Esophagus muscularis mucosa (tissue), 4 donors: ENCODE measurements around the gene ARHGDIA. TPM values are rescaled to one million over a fixed set of nuclear protein-coding genes. Genes with fewer than 3 reads are reported as not detected.

Source experiments
- DNase-seq: peaks from one replicate; pipeline ENCODE4 v3.0.0-alpha.2; 2017; ENCODE audit errors: extremely low spot score
- H3K27ac ChIP-seq, 4 donors: fragments of 200-600 bp; sonication (generic); replicated peaks in 1 of 4; 1 replicate in 3 of 4; 2 replicates in 1 of 4; pipeline ENCODE4 v1.5.1; 2016 to 2019; ENCODE audit warnings: mild to moderate bottlenecking in 1 of 4
- H3K27me3 ChIP-seq, 4 donors: fragments of 200-600 bp; sonication (generic); one replicate each; pipeline versions ENCODE4 v1.5.1 to v1.6.0; 2016 to 2019
- H3K36me3 ChIP-seq, 4 donors: fragments of 200-600 bp; sonication (generic); one replicate each; pipeline ENCODE4 v1.5.1; 2016 to 2019
- H3K4me1 ChIP-seq, 4 donors: fragments of 200-600 bp; sonication (generic); one replicate each; pipeline ENCODE4 v1.5.1; 2016 to 2019
- H3K4me3 ChIP-seq, 4 donors: fragments of 200-600 bp; sonication (generic); 1 replicate in 2 of 4; 2 replicates in 2 of 4; pipeline ENCODE4 v1.5.1; 2016 to 2019; ENCODE audit warnings: mild to moderate bottlenecking in 4 of 4, moderate library complexity in 1 of 4
- H3K9me3 ChIP-seq, 4 donors: fragments of 200-600 bp; sonication (generic); 1 replicate in 3 of 4; 2 replicates in 1 of 4; pipeline ENCODE4 v1.5.1; 2016 to 2019
- CTCF ChIP-seq, 3 experiments: fragments of 200-600 bp in 2 of 3; fragments of 450-650 bp in 1 of 3; sonication (generic) in 2 of 3; IDR thresholded peaks; one replicate each; pipeline ENCODE4 v1.5.1; 2017 to 2019; ENCODE audit warnings: antibody characterized with exemption in 3 of 3, mild to moderate bottlenecking in 2 of 3, moderate library complexity in 1 of 3
- EP300 ChIP-seq: sonication (generic); formaldehyde crosslinking; IDR thresholded peaks from one replicate; pipeline ENCODE4 v1.6.1; 2017; ENCODE audit warnings: antibody characterized with exemption
- POLR2A ChIP-seq: fragments of 450-650 bp; IDR thresholded peaks from one replicate; pipeline ENCODE4 v1.6.1; 2017; ENCODE audit warnings: antibody characterized with exemption, moderate library complexity, mild to moderate bottlenecking, low read depth
- POLR2AphosphoS5 ChIP-seq, 2 donors: sonication (generic); formaldehyde crosslinking; IDR thresholded peaks; one replicate each; pipeline ENCODE4 v1.6.1; 2017; ENCODE audit warnings: antibody characterized with exemption in 2 of 2
- WGBS: methylation state at CpG from one replicate; pipeline ENCODE4 v1.1.5; 2018; 5-methylcytosine and 5-hydroxymethylcytosine counted together
- intact Hi-C: fragments of 100-400 bp; cut with DNase I; formaldehyde crosslinking; loops from one replicate; pipeline ENCODE4 v1.15.1; 2023
- total RNA-seq, 4 donors: library from RNA; depleted of rRNA; stranded (reverse); fragments of >200 nt; gene quantifications; one replicate each; pipeline versions ENCODE4 v1.1.0 to v1.2.1, GENCODE V29; 2016

The ARHGDIA gene
- total RNA-seq, 4 donors from 2014 or later = 115 to 229 (median 202) TPM

- Histone ChIP-seq H3K36me3 (peaks cover 12 to 51% (median 38%) of the 10 kb centered on the region in 4 donors), H3K9me3 (no peaks in the 10 kb centered on the region), H3K27me3 (no peaks in the 10 kb centered on the region), H3K27ac (peak within 1 kb of the TSS; percentile 93 to 99 (median 96)), H3K4me1 (peaks cover 40 to 75% (median 56%) of the 10 kb centered on the region in 4 donors), H3K4me3 (peak within 1 kb of the TSS; percentile 81 to 99 (median 92))
- intact Hi-C loops = loop anchor here (5.0 kb wide), 1 partner anchor 57 kb away; the partner anchor contains the start of gene SIRT7
- TF ChIP-seq POLR2A (peak; percentile 82), POLR2AphosphoS5 (IDR thresholded peaks at IDR 0.05) (peak in 1 of 2 donors; percentile 82), CTCF (IDR thresholded peaks at IDR 0.05) (peak in 1 of 3 experiments; percentile 49), EP300 (no peak)
- DNase-seq = no peak
- WGBS = 0% methylated on average over 2 of the region's 95 CpGs
These were observed 11.0 kb downstream of the ARHGDIA start, which contains the start of gene P4HB for GRCh38 chr17:81859906-81860755. P4HB (minus strand) TSS chr17:81860535; CDS start chr17:81860471, 64 bp downstream.

- Histone ChIP-seq H3K36me3 (peaks cover 21 to 55% (median 47%) of the 10 kb centered on the region in 4 donors), H3K4me3 (peak overlapping the region; percentile 81 to 99 (median 92)), H3K4me1 (peaks cover 40 to 81% (median 57%) of the 10 kb centered on the region in 4 donors), H3K9me3 (no peaks in the 10 kb centered on the region), H3K27me3 (no peaks in the 10 kb centered on the region), H3K27ac (peak overlapping the region; percentile 89 to 99 (median 95))
- WGBS = 56% methylated on average over 22 of the region's 23 CpGs
- intact Hi-C loops = no loop called here
- DNase-seq = no peak
- TF ChIP-seq POLR2AphosphoS5 (IDR thresholded peaks at IDR 0.05) (no peak), CTCF (IDR thresholded peaks at IDR 0.05) (no peak), EP300 (no peak), POLR2A (no peak)
These were observed 11.9 kb downstream of the ARHGDIA start for GRCh38 chr17:81858967-81859905.

- Histone ChIP-seq H3K9me3 (no peaks in the 10 kb centered on the region), H3K27me3 (no peaks in the 10 kb centered on the region), H3K4me1 (peaks cover 40 to 76% (median 57%) of the 10 kb centered on the region in 4 donors), H3K4me3 (peak overlapping the region in 3 of 4 donors; percentile 81 to 99 (median 89)), H3K27ac (no peak overlapping the region), H3K36me3 (peaks cover 29 to 59% (median 56%) of the 10 kb centered on the region in 4 donors)
- TF ChIP-seq POLR2A (no peak), CTCF (IDR thresholded peaks at IDR 0.05) (no peak), EP300 (no peak), POLR2AphosphoS5 (IDR thresholded peaks at IDR 0.05) (no peak)
- no peak for DNase-seq
- intact Hi-C loops = no loop called here
- 86% methylated on average over 24 of the region's 30 CpGs for WGBS
These were observed 12.8 kb downstream of the ARHGDIA start for GRCh38 chr17:81858170-81858966.
